ENCODE measurements around the gene METTL4.

GRCh38 chr18:2612996-2613395 lies 41.7 kb upstream of the METTL4 start:
- TF ChIP-seq EZH2 (IDR thresholded peaks at IDR 0.05; ENCODE audit: low read length, unreplicated experiment) (no peak), CTCF (conservative IDR thresholded peaks at IDR 0.05; ENCODE audit: low read depth, low read length) (no peak), EZH2phosphoT487 (IDR thresholded peaks at IDR 0.05; ENCODE audit: borderline replicate concordance, low read length) (no peak)
